ENCODE results near the gene JAZF1. TPM values are rescaled to one million over a fixed set of nuclear protein-coding genes. Genes with fewer than 3 reads are reported as not detected.

The JAZF1 gene
- total RNA-seq, 4 donors from 2014 or later = 1.6 to 8.6 (median 5.3) TPM

GRCh38 chr7:28112012-28112411 lies 68.6 kb downstream of the JAZF1 start:
- Histone ChIP-seq H3K4me3 (no peak overlapping the region), H3K27ac (peak overlapping the region in 2 of 4 donors; percentile 19 to 27), H3K36me3 (no peaks in the 10 kb centered on the region), H3K27me3 (no peaks in the 10 kb centered on the region), H3K9me3 (no peaks in the 10 kb centered on the region), H3K4me1 (peaks cover 14 to 15% of the 10 kb centered on the region in 2 donors)
- in situ Hi-C loops (cut with MboI; ENCODE audit: low sequenced_read_pairs in 4 of 4) = no loop called here
- ATAC-seq (peak; percentile 31 to 37), DNase-seq (no peak)
- TF ChIP-seq POLR2A (IDR thresholded peaks at IDR 0.05) = no peak
- TF ChIP-seq, protein P1, sequence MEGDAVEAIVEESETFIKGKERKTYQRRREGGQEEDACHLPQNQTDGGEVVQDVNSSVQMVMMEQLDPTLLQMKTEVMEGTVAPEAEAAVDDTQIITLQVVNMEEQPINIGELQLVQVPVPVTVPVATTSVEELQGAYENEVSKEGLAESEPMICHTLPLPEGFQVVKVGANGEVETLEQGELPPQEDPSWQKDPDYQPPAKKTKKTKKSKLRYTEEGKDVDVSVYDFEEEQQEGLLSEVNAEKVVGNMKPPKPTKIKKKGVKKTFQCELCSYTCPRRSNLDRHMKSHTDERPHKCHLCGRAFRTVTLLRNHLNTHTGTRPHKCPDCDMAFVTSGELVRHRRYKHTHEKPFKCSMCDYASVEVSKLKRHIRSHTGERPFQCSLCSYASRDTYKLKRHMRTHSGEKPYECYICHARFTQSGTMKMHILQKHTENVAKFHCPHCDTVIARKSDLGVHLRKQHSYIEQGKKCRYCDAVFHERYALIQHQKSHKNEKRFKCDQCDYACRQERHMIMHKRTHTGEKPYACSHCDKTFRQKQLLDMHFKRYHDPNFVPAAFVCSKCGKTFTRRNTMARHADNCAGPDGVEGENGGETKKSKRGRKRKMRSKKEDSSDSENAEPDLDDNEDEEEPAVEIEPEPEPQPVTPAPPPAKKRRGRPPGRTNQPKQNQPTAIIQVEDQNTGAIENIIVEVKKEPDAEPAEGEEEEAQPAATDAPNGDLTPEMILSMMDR (IDR thresholded peaks at IDR 0.05 in 4 of 5, conservative IDR thresholded peaks at IDR 0.05 in 1 of 5) = no peak
- intact Hi-C loops (cut with DNase I; ENCODE audit: low total_unique reads) = no loop called here

DNA sequence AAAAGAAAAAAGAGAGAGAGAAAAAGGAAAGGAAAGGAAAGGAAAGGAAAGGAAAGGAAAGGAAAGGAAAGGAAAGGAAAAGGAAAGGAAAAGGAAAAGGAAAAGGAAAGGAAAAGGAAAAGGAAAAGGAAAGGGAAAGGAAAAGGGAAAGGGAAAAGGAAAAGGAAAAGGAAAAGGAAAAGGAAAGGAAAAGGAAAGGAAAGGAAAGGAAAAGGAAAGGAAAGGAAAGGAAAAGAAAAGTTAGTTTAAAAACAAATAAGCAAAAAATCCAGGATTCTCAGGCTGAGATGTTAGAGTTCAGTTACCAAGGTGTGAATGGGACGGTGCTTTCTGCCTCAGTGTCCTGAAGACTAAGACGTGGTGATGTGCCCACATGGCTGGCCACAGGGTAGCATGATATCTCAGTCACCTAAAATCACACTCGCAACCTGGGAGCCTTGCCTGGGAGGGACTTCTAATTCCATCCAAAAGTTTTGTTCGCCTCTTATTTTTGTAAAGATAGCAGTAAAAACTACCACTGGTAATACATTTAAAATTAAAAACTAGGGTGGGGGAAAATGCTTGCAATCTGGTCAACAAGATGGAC lies 70.1 kb downstream of the JAZF1 start:
- ATAC-seq (no peak), DNase-seq (no peak)
- H3K4me1 ChIP-seq = peaks cover 27 to 29% of the 10 kb centered on the region in 2 donors
- H3K36me3 ChIP-seq = no peaks in the 10 kb centered on the region
- no peaks in the 10 kb centered on the region for H3K27me3 ChIP-seq
- H3K27ac ChIP-seq = no peak overlapping the region
- no peaks in the 10 kb centered on the region for H3K9me3 ChIP-seq
- TF ChIP-seq POLR2A (IDR thresholded peaks at IDR 0.05) = no peak
- TF ChIP-seq, protein P1 (IDR thresholded peaks at IDR 0.05 in 4 of 5, conservative IDR thresholded peaks at IDR 0.05 in 1 of 5) = no peak
- in situ Hi-C loops (cut with MboI; ENCODE audit: low sequenced_read_pairs in 4 of 4) = no loop called here
- no peak overlapping the region for H3K4me3 ChIP-seq
- intact Hi-C loops (cut with DNase I; ENCODE audit: low total_unique reads) = no loop called here

GRCh38 chr7:28108747-28109146 lies 71.8 kb downstream of the JAZF1 start:
- Histone ChIP-seq H3K9me3 (no peaks in the 10 kb centered on the region), H3K4me3 (no peak overlapping the region), H3K4me1 (peaks cover 45 to 47% of the 10 kb centered on the region in 2 donors), H3K27ac (peak overlapping the region; percentile 74 to 92 (median 87)), H3K27me3 (no peaks in the 10 kb centered on the region), H3K36me3 (no peaks in the 10 kb centered on the region)
- ATAC-seq (no peak), DNase-seq (no peak)
- TF ChIP-seq, protein P1 (IDR thresholded peaks at IDR 0.05 in 4 of 5, conservative IDR thresholded peaks at IDR 0.05 in 1 of 5) = no peak
- no peak for TF ChIP-seq POLR2A (IDR thresholded peaks at IDR 0.05)
- in situ Hi-C loops (cut with MboI; ENCODE audit: low sequenced_read_pairs in 4 of 4) = no loop called here
- intact Hi-C loops (cut with DNase I; ENCODE audit: low total_unique reads) = loop anchor here (2.0 to 10.0 kb wide), 4 partner anchors 72 to 1746 kb away; partner anchors contain the start of genes HIBADH and JAZF1

- Histone ChIP-seq H3K27ac (peak overlapping the region; percentile 74 to 92 (median 87)), H3K4me3 (no peak overlapping the region), H3K27me3 (no peaks in the 10 kb centered on the region), H3K4me1 (peaks cover 50 to 51% of the 10 kb centered on the region in 2 donors), H3K9me3 (no peaks in the 10 kb centered on the region), H3K36me3 (no peaks in the 10 kb centered on the region)
- intact Hi-C loops (cut with DNase I; ENCODE audit: low total_unique reads) = loop anchor here (2.0 to 10.0 kb wide), 4 partner anchors 73 to 1747 kb away; partner anchors contain the start of genes HIBADH and JAZF1
- in situ Hi-C loops (cut with MboI; ENCODE audit: low sequenced_read_pairs in 4 of 4) = no loop called here
- ATAC-seq = peak; percentile 49 to 63
- no peak for TF ChIP-seq POLR2A (IDR thresholded peaks at IDR 0.05)
- TF ChIP-seq, protein P1 (IDR thresholded peaks at IDR 0.05 in 4 of 5, conservative IDR thresholded peaks at IDR 0.05 in 1 of 5) = no peak
- peak in 1 of 2 donors; percentile 49 for DNase-seq
Observed at GRCh38 chr7:28107960-28108359, 72.6 kb downstream of the JAZF1 start.
